ENCODE results near the gene EPGN.

The EPGN gene

DNA sequence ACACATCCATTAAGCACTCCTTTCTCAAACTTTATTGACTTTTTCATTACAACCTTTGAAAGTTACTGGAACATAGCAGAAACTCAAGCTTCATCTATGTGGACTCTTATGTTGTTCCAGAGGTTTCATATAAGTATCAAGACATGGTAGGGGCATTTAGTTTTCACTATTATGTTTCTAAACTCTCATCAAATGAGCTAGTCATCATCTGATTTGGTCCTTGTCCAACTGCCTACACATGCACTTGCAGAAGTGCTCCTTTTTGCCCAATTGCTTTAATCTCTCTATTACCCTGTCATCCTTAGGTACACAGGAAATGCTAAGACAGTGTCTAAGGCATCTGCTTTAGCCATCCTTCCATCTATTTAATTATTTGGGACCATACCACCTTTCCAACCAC lies 42.2 kb upstream of the EPGN start:
- Histone ChIP-seq H3K4me2 (ENCODE audit: low read length) (no peak overlapping the region), H3K4me3 (ENCODE audit: low read depth, low read length) (no peak overlapping the region), H2AFZ (no peak overlapping the region), H3K9ac (no peak overlapping the region), H3K4me1 (no peaks in the 10 kb centered on the region), H3K9me3 (ENCODE audit: control insufficient read depth, low read length) (no peaks in the 10 kb centered on the region), H3K36me3 (ENCODE audit: control insufficient read depth, insufficient read depth, low read length) (no peaks in the 10 kb centered on the region), H3K79me2 (no peaks in the 10 kb centered on the region), H3K27me3 (ENCODE audit: control insufficient read depth, insufficient read depth, low read length) (no peaks in the 10 kb centered on the region), H3K27ac (no peak overlapping the region)
- TF ChIP-seq, protein P1, sequence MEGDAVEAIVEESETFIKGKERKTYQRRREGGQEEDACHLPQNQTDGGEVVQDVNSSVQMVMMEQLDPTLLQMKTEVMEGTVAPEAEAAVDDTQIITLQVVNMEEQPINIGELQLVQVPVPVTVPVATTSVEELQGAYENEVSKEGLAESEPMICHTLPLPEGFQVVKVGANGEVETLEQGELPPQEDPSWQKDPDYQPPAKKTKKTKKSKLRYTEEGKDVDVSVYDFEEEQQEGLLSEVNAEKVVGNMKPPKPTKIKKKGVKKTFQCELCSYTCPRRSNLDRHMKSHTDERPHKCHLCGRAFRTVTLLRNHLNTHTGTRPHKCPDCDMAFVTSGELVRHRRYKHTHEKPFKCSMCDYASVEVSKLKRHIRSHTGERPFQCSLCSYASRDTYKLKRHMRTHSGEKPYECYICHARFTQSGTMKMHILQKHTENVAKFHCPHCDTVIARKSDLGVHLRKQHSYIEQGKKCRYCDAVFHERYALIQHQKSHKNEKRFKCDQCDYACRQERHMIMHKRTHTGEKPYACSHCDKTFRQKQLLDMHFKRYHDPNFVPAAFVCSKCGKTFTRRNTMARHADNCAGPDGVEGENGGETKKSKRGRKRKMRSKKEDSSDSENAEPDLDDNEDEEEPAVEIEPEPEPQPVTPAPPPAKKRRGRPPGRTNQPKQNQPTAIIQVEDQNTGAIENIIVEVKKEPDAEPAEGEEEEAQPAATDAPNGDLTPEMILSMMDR (IDR thresholded peaks at IDR 0.05), result no peak

DNA sequence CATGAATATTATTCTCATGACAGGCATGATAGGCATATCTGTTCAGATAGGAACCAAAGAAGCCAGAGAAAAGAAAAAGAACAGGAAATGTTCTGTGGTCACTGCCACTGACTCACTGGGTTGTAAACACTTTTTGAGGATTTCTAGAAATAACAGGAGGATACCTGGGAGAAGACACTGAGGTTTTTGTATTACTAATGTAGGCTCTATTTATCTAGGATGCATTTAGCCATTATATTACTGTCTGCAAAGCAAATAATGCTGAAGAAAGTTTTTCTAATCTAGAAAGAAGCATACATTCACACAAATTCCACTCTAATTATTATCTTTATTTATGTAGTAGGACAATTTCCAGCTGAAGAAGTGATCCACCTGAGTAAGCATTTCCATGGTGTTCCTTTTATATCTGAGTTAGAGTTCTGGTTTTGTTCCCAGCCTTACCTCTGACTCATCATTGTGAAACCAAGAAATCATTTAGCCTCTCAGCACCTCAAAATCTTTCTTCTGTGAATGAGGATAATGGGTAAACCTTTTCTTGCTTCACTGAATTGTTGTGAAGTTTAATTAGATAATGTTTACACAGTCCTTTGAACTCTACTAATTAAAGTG lies 40.2 kb upstream of the EPGN start:
- H3K4me1 ChIP-seq, result no peaks in the 10 kb centered on the region
- no peaks in the 10 kb centered on the region for H3K79me2 ChIP-seq
- no peaks in the 10 kb centered on the region for H3K36me3 ChIP-seq (ENCODE audit: control insufficient read depth, insufficient read depth, low read length)
- no peak overlapping the region for H3K9ac ChIP-seq
- H3K27me3 ChIP-seq (ENCODE audit: control insufficient read depth, insufficient read depth, low read length), result no peaks in the 10 kb centered on the region
- no peak overlapping the region for H2AFZ ChIP-seq
- no peaks in the 10 kb centered on the region for H3K9me3 ChIP-seq (ENCODE audit: control insufficient read depth, low read length)
- no peak overlapping the region for H3K4me2 ChIP-seq (ENCODE audit: low read length)
- H3K4me3 ChIP-seq (ENCODE audit: low read depth, low read length), result no peak overlapping the region
- no peak overlapping the region for H3K27ac ChIP-seq
- TF ChIP-seq, protein P1 (IDR thresholded peaks at IDR 0.05), result no peak

DNA sequence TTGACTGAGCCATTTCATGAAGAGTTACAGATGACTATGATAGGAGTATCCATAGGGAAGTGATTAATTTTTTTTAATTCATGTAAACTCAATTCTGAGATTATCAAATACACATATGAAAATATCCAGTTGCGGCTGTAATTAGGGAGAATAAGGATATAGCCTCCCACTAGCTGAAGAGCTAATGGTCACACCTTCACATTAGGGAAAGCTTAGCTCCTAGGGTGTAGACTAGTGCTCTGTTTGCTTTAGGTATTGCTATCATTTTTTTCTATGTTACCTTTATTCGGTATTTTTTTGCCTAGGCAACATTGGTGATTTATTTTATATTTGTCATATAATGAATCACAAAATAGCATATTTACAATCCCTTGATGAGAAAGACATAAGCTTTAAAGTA lies 39.6 kb upstream of the EPGN start:
- Histone ChIP-seq H3K4me2 (ENCODE audit: low read length) (no peak overlapping the region), H3K4me1 (no peaks in the 10 kb centered on the region), H3K9ac (no peak overlapping the region), H3K36me3 (ENCODE audit: control insufficient read depth, insufficient read depth, low read length) (no peaks in the 10 kb centered on the region), H3K27me3 (ENCODE audit: control insufficient read depth, insufficient read depth, low read length) (no peaks in the 10 kb centered on the region), H2AFZ (no peak overlapping the region), H3K4me3 (ENCODE audit: low read depth, low read length) (no peak overlapping the region), H3K79me2 (no peaks in the 10 kb centered on the region), H3K27ac (no peak overlapping the region), H3K9me3 (ENCODE audit: control insufficient read depth, low read length) (no peaks in the 10 kb centered on the region)
- TF ChIP-seq, protein P1 (IDR thresholded peaks at IDR 0.05), result no peak

DNA sequence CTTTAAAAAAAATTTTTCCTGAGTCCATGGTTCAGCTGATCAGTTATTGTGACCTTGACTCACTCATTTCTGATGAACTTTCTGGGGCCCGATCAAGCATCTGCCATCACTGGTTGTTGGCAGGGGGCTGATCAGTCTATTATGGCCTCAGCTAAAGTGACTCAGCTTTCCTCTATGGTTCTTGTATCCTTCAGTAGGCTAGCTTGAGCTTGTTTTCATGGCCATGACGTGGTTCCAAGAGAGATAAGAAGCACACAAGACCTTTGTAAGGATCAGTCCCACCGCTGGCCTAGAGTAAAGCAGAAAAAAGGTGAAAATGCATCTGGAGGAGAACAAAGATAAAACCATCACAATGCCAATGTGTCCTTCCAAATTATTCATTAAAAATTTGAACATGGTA lies 29.8 kb upstream of the EPGN start:
- Histone ChIP-seq H3K9me3 (ENCODE audit: control insufficient read depth, low read length) (no peaks in the 10 kb centered on the region), H3K79me2 (no peaks in the 10 kb centered on the region), H3K27ac (no peak overlapping the region), H3K27me3 (ENCODE audit: control insufficient read depth, insufficient read depth, low read length) (no peaks in the 10 kb centered on the region), H3K9ac (no peak overlapping the region), H3K4me1 (no peaks in the 10 kb centered on the region), H2AFZ (no peak overlapping the region), H3K4me2 (ENCODE audit: low read length) (no peak overlapping the region), H3K36me3 (ENCODE audit: control insufficient read depth, insufficient read depth, low read length) (no peaks in the 10 kb centered on the region), H3K4me3 (ENCODE audit: low read depth, low read length) (no peak overlapping the region)
- TF ChIP-seq, protein P1 (IDR thresholded peaks at IDR 0.05), result no peak

DNA sequence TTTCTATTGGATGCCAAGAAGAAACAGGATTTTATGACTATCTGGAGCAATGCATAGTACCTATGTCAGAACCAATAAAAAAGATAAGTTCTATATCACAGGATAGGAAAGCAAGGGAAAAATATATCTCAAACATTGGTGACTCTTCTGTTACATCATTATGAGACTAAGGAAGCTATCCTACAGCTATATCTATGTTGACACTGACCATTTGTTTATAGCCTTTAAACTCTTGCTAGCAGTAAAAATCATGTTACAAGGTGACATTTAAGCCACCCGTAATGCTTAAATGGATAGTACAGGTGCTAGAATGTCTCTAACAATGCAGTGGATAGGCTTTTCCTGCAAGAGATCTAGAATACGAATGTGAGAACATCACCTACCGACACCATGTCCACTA lies 28.6 kb upstream of the EPGN start:
- Histone ChIP-seq H3K27ac (no peak overlapping the region), H3K9ac (no peak overlapping the region), H3K9me3 (ENCODE audit: control insufficient read depth, low read length) (no peaks in the 10 kb centered on the region), H3K79me2 (no peaks in the 10 kb centered on the region), H3K27me3 (ENCODE audit: control insufficient read depth, insufficient read depth, low read length) (no peaks in the 10 kb centered on the region), H3K4me3 (ENCODE audit: low read depth, low read length) (no peak overlapping the region), H2AFZ (no peak overlapping the region), H3K4me2 (ENCODE audit: low read length) (no peak overlapping the region), H3K36me3 (ENCODE audit: control insufficient read depth, insufficient read depth, low read length) (no peaks in the 10 kb centered on the region), H3K4me1 (no peaks in the 10 kb centered on the region)
- TF ChIP-seq, protein P1 (IDR thresholded peaks at IDR 0.05), result no peak
